Measurements from ENCODE around the gene KLF12.

GRCh38 chr13:74102691-74103090 lies 31.5 kb downstream of the KLF12 start:
- TF ChIP-seq EZH2 (IDR thresholded peaks at IDR 0.05), result no peak
- TF ChIP-seq, protein P1, sequence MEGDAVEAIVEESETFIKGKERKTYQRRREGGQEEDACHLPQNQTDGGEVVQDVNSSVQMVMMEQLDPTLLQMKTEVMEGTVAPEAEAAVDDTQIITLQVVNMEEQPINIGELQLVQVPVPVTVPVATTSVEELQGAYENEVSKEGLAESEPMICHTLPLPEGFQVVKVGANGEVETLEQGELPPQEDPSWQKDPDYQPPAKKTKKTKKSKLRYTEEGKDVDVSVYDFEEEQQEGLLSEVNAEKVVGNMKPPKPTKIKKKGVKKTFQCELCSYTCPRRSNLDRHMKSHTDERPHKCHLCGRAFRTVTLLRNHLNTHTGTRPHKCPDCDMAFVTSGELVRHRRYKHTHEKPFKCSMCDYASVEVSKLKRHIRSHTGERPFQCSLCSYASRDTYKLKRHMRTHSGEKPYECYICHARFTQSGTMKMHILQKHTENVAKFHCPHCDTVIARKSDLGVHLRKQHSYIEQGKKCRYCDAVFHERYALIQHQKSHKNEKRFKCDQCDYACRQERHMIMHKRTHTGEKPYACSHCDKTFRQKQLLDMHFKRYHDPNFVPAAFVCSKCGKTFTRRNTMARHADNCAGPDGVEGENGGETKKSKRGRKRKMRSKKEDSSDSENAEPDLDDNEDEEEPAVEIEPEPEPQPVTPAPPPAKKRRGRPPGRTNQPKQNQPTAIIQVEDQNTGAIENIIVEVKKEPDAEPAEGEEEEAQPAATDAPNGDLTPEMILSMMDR (IDR thresholded peaks at IDR 0.05), result no peak
